Body of pancreas (tissue), 4 donors: ENCODE data around the gene CHRD. TPM values are rescaled to one million over a fixed set of nuclear protein-coding genes. Genes with fewer than 3 reads are reported as not detected.

Experiments used
- ATAC-seq: fragments of 150-250 bp; one replicate; pipeline ENCODE4 v1.9.1; 2016
- DNase-seq, 4 donors: peaks; one replicate each; pipeline ENCODE4 v3.0.0-alpha.2; 2019
- H3K27ac ChIP-seq, 4 donors: fragments of 200-600 bp; sonication (generic); 1 replicate in 3 of 4; 2 replicates in 1 of 4; pipeline versions ENCODE4 v1.5.1 to v1.6.1; 2016 to 2019; ENCODE audit warnings: mild to moderate bottlenecking in 1 of 4, mixed read lengths in 1 of 4, moderate library complexity in 1 of 4
- H3K27me3 ChIP-seq, 2 donors: fragments of 200-600 bp; sonication (generic); one replicate each; pipeline ENCODE4 v1.6.0; 2016; ENCODE audit warnings: mild to moderate bottlenecking in 1 of 2
- H3K36me3 ChIP-seq, 2 donors: fragments of 200-600 bp; sonication (generic); replicated peaks in 1 of 2; 2 replicates each; pipeline ENCODE4 v1.5.1; 2016; ENCODE audit warnings: low read depth in 2 of 2; ENCODE audit not compliant: insufficient read depth in 1 of 2
- H3K4me1 ChIP-seq: fragments of 200-600 bp; sonication (generic); one replicate; pipeline ENCODE4 v1.6.0; 2016
- H3K4me3 ChIP-seq, 2 donors: fragments of 200-600 bp; sonication (generic); 1 replicate in 1 of 2; 2 replicates in 1 of 2; pipeline ENCODE4 v1.5.1; 2016 to 2019
- H3K9me3 ChIP-seq, 3 donors: fragments of 200-600 bp; sonication (generic); 1 replicate in 2 of 3; 2 replicates in 1 of 3; pipeline ENCODE4 v1.5.1; 2016
- CTCF ChIP-seq, 7 experiments: fragments of 450-650 bp in 4 of 7; fragments of 200-600 bp in 3 of 7; sonication (generic) in 3 of 7; IDR thresholded peaks; one replicate each; pipeline ENCODE4 v1.5.1; 2016 to 2019; ENCODE audit warnings: antibody characterized with exemption in 7 of 7
- POLR2A ChIP-seq, 3 donors: fragments of 450-650 bp; IDR thresholded peaks; one replicate each; pipeline ENCODE4 v1.6.1; 2016; ENCODE audit warnings: antibody characterized with exemption in 3 of 3, mild to moderate bottlenecking in 2 of 3
- WGBS, 2 donors: methylation state at CpG; one replicate each; pipeline ENCODE4 v1.1.5; 2017; 5-methylcytosine and 5-hydroxymethylcytosine counted together
- intact Hi-C: fragments of 100-400 bp; cut with DNase I; formaldehyde crosslinking; loops from one replicate; pipeline ENCODE4 v1.15.1; 2023
- total RNA-seq, 2 donors: library from RNA; depleted of rRNA; stranded (reverse); fragments of >200 nt; gene quantifications; one replicate each; pipeline ENCODE4 v1.1.0, GENCODE V29; 2016

CHRD gene
- total RNA-seq, 2 donors from 2014 or later: 47.2 to 50.4 TPM

- ATAC-seq: no peak
- H3K27me3 ChIP-seq: no peaks in the 10 kb centered on the region
- H3K9me3 ChIP-seq: no peaks in the 10 kb centered on the region
- H3K36me3 ChIP-seq: no peaks in the 10 kb centered on the region
- H3K4me1 ChIP-seq: no peaks in the 10 kb centered on the region
- intact Hi-C loops: no loop called here
- DNase-seq: no peak
- no peak overlapping the region for H3K27ac ChIP-seq
- H3K4me3 ChIP-seq: no peak overlapping the region
- 89 to 93% methylated on average over 10 to 11 of the region's 12 CpGs for WGBS, 2 donors
- TF ChIP-seq POLR2A (IDR thresholded peaks at IDR 0.05) (no peak), CTCF (IDR thresholded peaks at IDR 0.05) (no peak)
Observed at GRCh38 chr3:184387174-184387714, 7.4 kb downstream of the CHRD start.

- DNase-seq: no peak
- no peak overlapping the region for H3K27ac ChIP-seq
- H3K36me3 ChIP-seq: no peaks in the 10 kb centered on the region
- no peaks in the 10 kb centered on the region for H3K27me3 ChIP-seq
- TF ChIP-seq CTCF (IDR thresholded peaks at IDR 0.05) (no peak), POLR2A (IDR thresholded peaks at IDR 0.05) (no peak)
- no peak overlapping the region for H3K4me3 ChIP-seq
- no peaks in the 10 kb centered on the region for H3K4me1 ChIP-seq
- H3K9me3 ChIP-seq: no peaks in the 10 kb centered on the region
- intact Hi-C loops: no loop called here
- ATAC-seq: no peak
- WGBS, 2 donors: 63 to 76% methylated on average over 6 to 8 of the region's 8 CpGs
Observed at GRCh38 chr3:184388164-184388935, 8.5 kb downstream of the CHRD start.

GRCh38 chr3:184388936-184389230 lies 9.0 kb downstream of the CHRD start:
- ATAC-seq (no peak), DNase-seq (no peak)
- WGBS, 2 donors: 76 to 82% methylated on average over 8 of the region's 8 CpGs
- Histone ChIP-seq H3K9me3 (no peaks in the 10 kb centered on the region), H3K36me3 (no peaks in the 10 kb centered on the region), H3K27ac (no peak overlapping the region), H3K27me3 (no peaks in the 10 kb centered on the region), H3K4me1 (no peaks in the 10 kb centered on the region), H3K4me3 (no peak overlapping the region)
- TF ChIP-seq POLR2A (IDR thresholded peaks at IDR 0.05) (no peak), CTCF (IDR thresholded peaks at IDR 0.05) (no peak)
- intact Hi-C loops: no loop called here

- ATAC-seq: no peak
- DNase-seq: no peak
- WGBS, 2 donors: 60 to 62% methylated on average over 5 of the region's 5 CpGs
- H3K36me3 ChIP-seq: no peaks in the 10 kb centered on the region
- H3K9me3 ChIP-seq: no peaks in the 10 kb centered on the region
- H3K27ac ChIP-seq: no peak overlapping the region
- intact Hi-C loops: no loop called here
- H3K4me3 ChIP-seq: no peak overlapping the region
- TF ChIP-seq POLR2A (IDR thresholded peaks at IDR 0.05) (no peak), CTCF (IDR thresholded peaks at IDR 0.05) (no peak)
- H3K4me1 ChIP-seq: no peaks in the 10 kb centered on the region
- H3K27me3 ChIP-seq: no peaks in the 10 kb centered on the region
Observed at GRCh38 chr3:184389384-184389783, 9.5 kb downstream of the CHRD start.
